COR-L47 (cell line): ENCODE measurements around the gene CDK13.

Source experiments
- DNase-seq: peaks from one replicate; lab custom pipeline; 2025; lab: John Stamatoyannopoulos, UW

CDK13 gene

DNA sequence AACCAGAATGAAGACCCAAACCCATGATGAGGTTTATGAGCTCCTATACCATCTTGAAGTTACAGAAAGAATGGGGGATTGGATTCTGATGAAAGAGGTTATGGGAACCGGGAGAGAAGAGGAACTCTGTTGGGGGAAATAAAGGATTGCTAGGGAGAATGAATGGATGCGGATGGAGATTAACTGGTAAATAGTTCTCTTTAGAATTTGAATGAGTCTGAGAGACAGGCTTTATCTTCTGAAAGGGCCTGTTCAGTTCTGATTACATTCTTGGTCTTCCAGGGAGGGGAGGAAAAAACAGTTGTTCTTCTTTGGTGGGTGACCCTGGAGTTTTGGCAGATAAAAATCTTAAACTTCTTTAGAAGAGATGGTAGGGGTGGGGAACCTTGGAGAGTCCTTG, 198.6 kb downstream of the CDK13 start:
- no peak for DNase-seq
